ENCODE measurements around the gene TNXB.
"Not testable (repeated sequence)": the region's sequence is repeated elsewhere in the genome, so short reads cannot be mapped to it uniquely, and the experiment has no call there.

Gene TNXB

DNA sequence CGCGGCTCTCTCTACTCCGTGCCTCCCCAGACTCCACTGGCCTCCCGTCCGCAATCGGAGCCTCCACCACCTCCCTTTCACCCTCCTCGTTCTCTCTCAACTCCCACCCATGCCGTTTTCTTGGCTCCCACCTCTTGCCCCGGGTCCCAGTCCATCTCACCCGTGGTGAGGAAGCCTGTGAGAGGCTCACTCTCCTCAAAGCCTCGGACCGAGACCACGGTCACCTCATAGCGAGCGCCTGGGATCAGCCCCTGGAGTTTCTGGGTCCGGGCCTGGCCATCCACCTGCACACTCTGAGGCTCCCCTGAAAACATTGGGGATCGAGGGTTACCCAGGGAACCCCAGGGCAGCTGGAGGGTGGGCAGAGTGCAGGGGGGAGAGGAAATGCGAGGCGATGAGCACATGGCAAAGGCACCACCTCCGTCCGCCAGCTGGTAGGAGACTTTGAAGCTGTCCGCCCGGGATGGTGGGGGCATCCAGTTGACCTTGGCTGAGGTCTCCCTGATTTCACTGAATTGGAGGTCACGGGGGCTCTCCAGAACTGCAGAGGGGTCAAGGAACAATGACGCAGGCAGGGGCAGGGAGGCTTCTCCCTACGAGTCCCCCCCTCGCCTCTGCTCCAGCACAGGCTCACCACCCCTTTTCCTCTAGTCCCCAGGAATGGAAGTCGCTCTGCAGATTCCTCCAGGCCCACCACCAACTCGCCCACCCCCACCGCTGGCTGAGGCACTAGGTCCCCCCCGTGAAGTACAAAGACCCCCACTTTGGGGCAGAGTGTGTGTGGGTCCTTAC, 65.4 kb downstream of the TNXB start:
- not testable (repeated sequence) for H2AK5ac ChIP-seq (ENCODE audit: low read length); H3K14ac ChIP-seq (ENCODE audit: low read length); H2AFZ ChIP-seq (ENCODE audit: insufficient read depth, low read length, poor library complexity); DNase-seq; H4K12ac ChIP-seq (ENCODE audit: low read depth, low read length); H3K4me2 ChIP-seq (ENCODE audit: low read length); H4K8ac ChIP-seq (ENCODE audit: low read depth, low read length); H3K79me2 ChIP-seq (ENCODE audit: control insufficient read depth, insufficient read depth, low read length, poor library complexity); H3K9me3 ChIP-seq (ENCODE audit: insufficient read depth, low read depth, low read length); H4K91ac ChIP-seq (ENCODE audit: low read depth, low read length); H3K79me1 ChIP-seq (ENCODE audit: low read length); H2BK5ac ChIP-seq (ENCODE audit: low read depth, low read length, poor library complexity); H3K27ac ChIP-seq (ENCODE audit: low read depth, low read length); H3K9ac ChIP-seq (ENCODE audit: low read length); H3K27me3 ChIP-seq (ENCODE audit: insufficient read depth, low read length); H3K4me3 ChIP-seq (ENCODE audit: low read depth, low read length); H3K18ac ChIP-seq (ENCODE audit: low read length); H2BK12ac ChIP-seq (ENCODE audit: low read length); H3K36me3 ChIP-seq (ENCODE audit: control insufficient read depth in 1 of 2, insufficient read depth in 2 of 2, low read length in 2 of 2); H3K23ac ChIP-seq (ENCODE audit: low read length); H3K4ac ChIP-seq (ENCODE audit: low read depth, low read length); H2BK120ac ChIP-seq (ENCODE audit: insufficient read depth, low read length, poor library complexity)
- peaks cover 19 to 20% of the 10 kb centered on the region in 2 experiments for H3K4me1 ChIP-seq (ENCODE audit: control insufficient read depth in 1 of 2, insufficient read depth in 2 of 2, low read length in 2 of 2)
- no CpG with 5 or more reads among the region's 31 CpGs for WGBS (ENCODE audit: extremely low coverage, insufficient coverage, insufficient read length)

- H3K36me3 ChIP-seq (ENCODE audit: control insufficient read depth in 1 of 2, insufficient read depth in 2 of 2, low read length in 2 of 2); H3K4me3 ChIP-seq (ENCODE audit: low read depth, low read length); H4K91ac ChIP-seq (ENCODE audit: low read depth, low read length); H2BK5ac ChIP-seq (ENCODE audit: low read depth, low read length, poor library complexity); H3K4me2 ChIP-seq (ENCODE audit: low read length); H3K14ac ChIP-seq (ENCODE audit: low read length); H2AFZ ChIP-seq (ENCODE audit: insufficient read depth, low read length, poor library complexity); H2BK120ac ChIP-seq (ENCODE audit: insufficient read depth, low read length, poor library complexity); H3K9me3 ChIP-seq (ENCODE audit: insufficient read depth, low read depth, low read length); DNase-seq; H3K18ac ChIP-seq (ENCODE audit: low read length); H3K79me1 ChIP-seq (ENCODE audit: low read length); H3K4ac ChIP-seq (ENCODE audit: low read depth, low read length); H3K27ac ChIP-seq (ENCODE audit: low read depth, low read length); H4K12ac ChIP-seq (ENCODE audit: low read depth, low read length); H3K9ac ChIP-seq (ENCODE audit: low read length); H4K8ac ChIP-seq (ENCODE audit: low read depth, low read length); H3K79me2 ChIP-seq (ENCODE audit: control insufficient read depth, insufficient read depth, low read length, poor library complexity); H2AK5ac ChIP-seq (ENCODE audit: low read length); H3K27me3 ChIP-seq (ENCODE audit: insufficient read depth, low read length); H3K23ac ChIP-seq (ENCODE audit: low read length); H2BK12ac ChIP-seq (ENCODE audit: low read length): not testable (repeated sequence)
- no CpG with 5 or more reads among the region's 15 CpGs for WGBS (ENCODE audit: extremely low coverage, insufficient coverage, insufficient read length)
- peaks cover 12% of the 10 kb centered on the region in 2 experiments for H3K4me1 ChIP-seq (ENCODE audit: control insufficient read depth in 1 of 2, insufficient read depth in 2 of 2, low read length in 2 of 2)
Measured at GRCh38 chr6:32042276-32042675, 66.9 kb downstream of the TNXB start.

GRCh38 chr6:32041385-32041784, 67.8 kb downstream of the TNXB start:
- not testable (repeated sequence) for DNase-seq; H2BK12ac ChIP-seq (ENCODE audit: low read length); H3K4me2 ChIP-seq (ENCODE audit: low read length); H4K91ac ChIP-seq (ENCODE audit: low read depth, low read length); H2AFZ ChIP-seq (ENCODE audit: insufficient read depth, low read length, poor library complexity); H2AK5ac ChIP-seq (ENCODE audit: low read length); H2BK5ac ChIP-seq (ENCODE audit: low read depth, low read length, poor library complexity); H3K18ac ChIP-seq (ENCODE audit: low read length); H3K9ac ChIP-seq (ENCODE audit: low read length); H3K14ac ChIP-seq (ENCODE audit: low read length); H2BK120ac ChIP-seq (ENCODE audit: insufficient read depth, low read length, poor library complexity); H3K27me3 ChIP-seq (ENCODE audit: insufficient read depth, low read length); H3K79me1 ChIP-seq (ENCODE audit: low read length); H4K8ac ChIP-seq (ENCODE audit: low read depth, low read length); H3K9me3 ChIP-seq (ENCODE audit: insufficient read depth, low read depth, low read length); H3K4ac ChIP-seq (ENCODE audit: low read depth, low read length); H3K4me1 ChIP-seq (ENCODE audit: control insufficient read depth in 1 of 2, insufficient read depth in 2 of 2, low read length in 2 of 2); H3K27ac ChIP-seq (ENCODE audit: low read depth, low read length); H4K12ac ChIP-seq (ENCODE audit: low read depth, low read length); H3K23ac ChIP-seq (ENCODE audit: low read length); H3K4me3 ChIP-seq (ENCODE audit: low read depth, low read length); H3K36me3 ChIP-seq (ENCODE audit: control insufficient read depth in 1 of 2, insufficient read depth in 2 of 2, low read length in 2 of 2); H3K79me2 ChIP-seq (ENCODE audit: control insufficient read depth, insufficient read depth, low read length, poor library complexity)
- no CpG with 5 or more reads among the region's 10 CpGs for WGBS (ENCODE audit: extremely low coverage, insufficient coverage, insufficient read length)

DNA sequence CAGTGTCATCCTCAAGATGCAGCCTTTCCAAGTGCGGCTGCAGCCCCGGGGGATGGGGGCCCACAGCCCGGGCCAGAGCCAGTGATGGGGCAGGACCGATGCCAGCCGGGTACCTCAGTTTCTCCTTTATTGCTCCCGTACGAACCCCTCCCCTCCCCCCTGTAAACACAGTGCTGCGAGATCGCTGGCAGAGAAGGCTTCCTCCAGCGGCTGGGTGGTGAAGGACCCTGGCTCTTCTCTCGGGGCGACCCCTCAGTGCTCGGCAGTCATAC, 68.2 kb downstream of the TNXB start:
- not testable (repeated sequence) for H3K27me3 ChIP-seq (ENCODE audit: insufficient read depth, low read length); H4K8ac ChIP-seq (ENCODE audit: low read depth, low read length); H2BK120ac ChIP-seq (ENCODE audit: insufficient read depth, low read length, poor library complexity); H3K79me1 ChIP-seq (ENCODE audit: low read length); H2BK12ac ChIP-seq (ENCODE audit: low read length); H3K23ac ChIP-seq (ENCODE audit: low read length); H3K18ac ChIP-seq (ENCODE audit: low read length); H3K9ac ChIP-seq (ENCODE audit: low read length); H3K14ac ChIP-seq (ENCODE audit: low read length); H4K12ac ChIP-seq (ENCODE audit: low read depth, low read length); H3K9me3 ChIP-seq (ENCODE audit: insufficient read depth, low read depth, low read length); H3K4me2 ChIP-seq (ENCODE audit: low read length); H3K4ac ChIP-seq (ENCODE audit: low read depth, low read length); H2AFZ ChIP-seq (ENCODE audit: insufficient read depth, low read length, poor library complexity); H4K91ac ChIP-seq (ENCODE audit: low read depth, low read length); H3K4me3 ChIP-seq (ENCODE audit: low read depth, low read length); H2AK5ac ChIP-seq (ENCODE audit: low read length); H2BK5ac ChIP-seq (ENCODE audit: low read depth, low read length, poor library complexity); H3K4me1 ChIP-seq (ENCODE audit: control insufficient read depth in 1 of 2, insufficient read depth in 2 of 2, low read length in 2 of 2); H3K27ac ChIP-seq (ENCODE audit: low read depth, low read length); H3K36me3 ChIP-seq (ENCODE audit: control insufficient read depth in 1 of 2, insufficient read depth in 2 of 2, low read length in 2 of 2); H3K79me2 ChIP-seq (ENCODE audit: control insufficient read depth, insufficient read depth, low read length, poor library complexity); DNase-seq
- no CpG with 5 or more reads among the region's 13 CpGs for WGBS (ENCODE audit: extremely low coverage, insufficient coverage, insufficient read length)
